PC-9 (cell line): Measurements from ENCODE around the gene DIP2C. TPM values are rescaled to one million over a fixed set of nuclear protein-coding genes. Genes with fewer than 3 reads are reported as not detected.

Source experiments
- BruUV-seq: library from RNA; stranded (reverse); fragments of 400-500 nt; replicated peaks from 2 replicates; lab custom pipeline; 2021; lab: Mats Ljungman, UMichigan
- CTCF ChIA-PET: fragments of 300-600 bp; sonication (Branson Sonifier 250); formaldehyde crosslinking; loops from one replicate; lab custom pipeline; 2022; ENCODE audit warnings: antibody characterized with exemption; lab: Charles Lee
- POLR2A ChIA-PET: fragments of 300-600 bp; sonication (Branson Sonifier 250); formaldehyde crosslinking; loops from one replicate; lab custom pipeline; 2022; ENCODE audit warnings: antibody characterized with exemption; ENCODE audit not compliant: unreplicated experiment; lab: Charles Lee
- DNase-seq, 2 experiments: peaks; one replicate each; pipeline versions ENCODE4 v3.0.0 to v3.0.0-alpha.2; 2015 to 2022; ENCODE audit warnings: mixed read lengths in 1 of 2
- H2AFZ ChIP-seq: fragments of 200-600 bp; sonication (generic); 2 replicates; pipeline ENCODE4 v1.8.1; 2017; ENCODE audit warnings: antibody characterized with exemption
- H3F3A ChIP-seq: fragments of 200-600 bp; sonication (generic); 2 replicates; pipeline ENCODE4 v1.8.1; 2017; ENCODE audit warnings: antibody characterized with exemption, mild to moderate bottlenecking, low read depth; ENCODE audit not compliant: insufficient read depth
- H3K27ac ChIP-seq: fragments of 200-600 bp; sonication (generic); 2 replicates; pipeline ENCODE4 v1.6.1; 2016; ENCODE audit warnings: mixed run types
- H3K27me3 ChIP-seq: fragments of 200-600 bp; sonication (generic); 2 replicates; pipeline ENCODE4 v1.6.1; 2016; ENCODE audit warnings: low read depth, mixed run types; ENCODE audit not compliant: insufficient read depth
- H3K36me3 ChIP-seq: fragments of 200-600 bp; sonication (generic); 2 replicates; pipeline ENCODE4 v1.6.1; 2016; ENCODE audit warnings: low read depth, mixed run types
- H3K4me1 ChIP-seq: fragments of 200-600 bp; sonication (generic); replicated peaks from 2 replicates; pipeline ENCODE4 v1.6.1; 2016; ENCODE audit warnings: mixed run types; ENCODE audit not compliant: insufficient read depth
- H3K4me2 ChIP-seq: fragments of 200-600 bp; sonication (generic); 2 replicates; pipeline ENCODE4 v1.6.1; 2017; ENCODE audit warnings: mixed run types
- H3K4me3 ChIP-seq: fragments of 200-600 bp; sonication (generic); 2 replicates; pipeline ENCODE4 v1.6.1; 2016; ENCODE audit warnings: mixed run types
- H3K79me2 ChIP-seq: fragments of 200-600 bp; sonication (generic); 2 replicates; pipeline ENCODE4 v1.6.1; 2017; ENCODE audit warnings: low read depth, mixed run types
- H3K9me2 ChIP-seq: fragments of 200-600 bp; sonication (generic); 2 replicates; pipeline ENCODE4 v1.8.1; 2017; ENCODE audit warnings: mild to moderate bottlenecking; ENCODE audit not compliant: insufficient read depth
- H3K9me3 ChIP-seq: fragments of 200-600 bp; sonication (generic); 2 replicates; pipeline ENCODE4 v1.8.1; 2016; ENCODE audit warnings: low read depth; ENCODE audit not compliant: insufficient read depth
- H4K20me1 ChIP-seq: fragments of 200-600 bp; sonication (generic); 2 replicates; pipeline ENCODE4 v1.8.1; 2017; ENCODE audit not compliant: insufficient read depth
- CTCF ChIP-seq: fragments of 200-600 bp; sonication (generic); conservative IDR thresholded peaks from 2 replicates; pipeline ENCODE4 v1.6.1; 2017; ENCODE audit warnings: mixed run types, antibody characterized with exemption, mild to moderate bottlenecking, moderate library complexity
- EZH2 ChIP-seq: fragments of 200-600 bp; sonication (generic); IDR thresholded peaks from 2 replicates; pipeline ENCODE4 v1.8.0; 2017; ENCODE audit warnings: antibody characterized with exemption, low read depth
- intact Hi-C: fragments of 100-400 bp; cut with micrococcal nuclease; formaldehyde crosslinking; loops from one replicate; pipeline ENCODE4 v1.10.0; 2022; ENCODE audit not compliant: unreplicated experiment
- total RNA-seq: library from RNA; stranded (reverse); gene quantifications from 2 replicates; pipeline ENCODE4 v1.2.3, GENCODE V29; 2021

The DIP2C gene
- total RNA-seq, 1 experiment from 2014 or later, result 0.83 TPM

- intact Hi-C loops, result no loop called here
- Histone ChIP-seq H3K9me2 (no peaks in the 10 kb centered on the region), H3K4me1 (no peaks in the 10 kb centered on the region), H4K20me1 (no peaks in the 10 kb centered on the region), H3K4me3 (no peak overlapping the region), H3K27ac (no peak overlapping the region), H2AFZ (no peak overlapping the region), H3K79me2 (no peaks in the 10 kb centered on the region), H3K9me3 (no peaks in the 10 kb centered on the region), H3K4me2 (no peak overlapping the region), H3K27me3 (peaks cover 15% of the 10 kb centered on the region; the same call in 1 of the 2 replicates), H3K36me3 (no peaks in the 10 kb centered on the region), H3F3A (no peaks in the 10 kb centered on the region)
- TF ChIP-seq EZH2 (no peak), CTCF (no peak)
- ChIA-PET POLR2A (no interaction called here), CTCF (no interaction called here)
- DNase-seq, result no peak
- no TSS peak for BruUV-seq
Observed at GRCh38 chr10:308572-309085, 380.8 kb downstream of the DIP2C start.

GRCh38 chr10:308101-308500 is 381.4 kb downstream of the DIP2C start:
- Histone ChIP-seq H3K4me1 (no peaks in the 10 kb centered on the region), H3K4me2 (no peak overlapping the region), H3K79me2 (no peaks in the 10 kb centered on the region), H3K9me3 (no peaks in the 10 kb centered on the region), H3K27ac (no peak overlapping the region), H3K27me3 (peaks cover 10% of the 10 kb centered on the region; the same call in 1 of the 2 replicates), H3K36me3 (no peaks in the 10 kb centered on the region), H2AFZ (no peak overlapping the region), H3F3A (no peaks in the 10 kb centered on the region), H3K4me3 (no peak overlapping the region), H3K9me2 (no peaks in the 10 kb centered on the region), H4K20me1 (no peaks in the 10 kb centered on the region)
- no TSS peak for BruUV-seq
- intact Hi-C loops, result no loop called here
- POLR2A ChIA-PET, result no interaction called here
- TF ChIP-seq EZH2 (no peak), CTCF (no peak)
- CTCF ChIA-PET, result no interaction called here
- DNase-seq, result no peak

GRCh38 chr10:307659-308058 is 381.8 kb downstream of the DIP2C start:
- Histone ChIP-seq H3K9me2 (no peaks in the 10 kb centered on the region), H3K36me3 (no peaks in the 10 kb centered on the region), H3K4me3 (no peak overlapping the region), H3K79me2 (no peaks in the 10 kb centered on the region), H3K27ac (no peak overlapping the region), H3K4me2 (no peak overlapping the region), H4K20me1 (no peaks in the 10 kb centered on the region), H3K4me1 (no peaks in the 10 kb centered on the region), H3K27me3 (0 out of 2 replicates have a peak, but pooled peaks cover 8% of the 10 kb centered on the region), H3F3A (no peaks in the 10 kb centered on the region), H2AFZ (no peak overlapping the region), H3K9me3 (no peaks in the 10 kb centered on the region)
- DNase-seq, result no peak
- ChIA-PET POLR2A (no interaction called here), CTCF (no interaction called here)
- intact Hi-C loops, result no loop called here
- no TSS peak for BruUV-seq
- TF ChIP-seq CTCF, result no peak
- TF ChIP-seq EZH2, result no peak
